Right lobe of liver (tissue), 6 donors: ENCODE measurements around the gene PDGFD. TPM values are rescaled to one million over a fixed set of nuclear protein-coding genes. Genes with fewer than 3 reads are reported as not detected.
"Not testable (repeated sequence)": the region's sequence is repeated elsewhere in the genome, so short reads cannot be mapped to it uniquely, and the experiment has no call there.

ENCODE experiments used
- ATAC-seq, 4 donors: fragments of 200-7000 bp; cut with Tn5 transposase; one replicate each; pipeline ENCODE4 v1.9.1; 2020; ENCODE audit warnings: mild to moderate bottlenecking in 4 of 4, moderate library complexity in 4 of 4
- DNase-seq, 3 donors: peaks; one replicate each; pipeline ENCODE4 v3.0.0-alpha.2; 2020
- H3K27ac ChIP-seq, 3 donors: fragments of 200-600 bp; one replicate each; pipeline ENCODE4 v1.8.0; 2022
- H3K27me3 ChIP-seq, 2 donors: fragments of 200-600 bp; one replicate each; pipeline ENCODE4 v1.8.0; 2022
- H3K36me3 ChIP-seq, 4 donors: fragments of 200-600 bp; sonication (generic) in 1 of 4; one replicate each; pipeline versions ENCODE4 v1.5.1 to v1.8.0; 2017 to 2022; ENCODE audit warnings: control low read depth in 1 of 4
- H3K4me1 ChIP-seq, 4 donors: fragments of 200-600 bp; sonication (generic) in 1 of 4; one replicate each; pipeline versions ENCODE4 v1.5.1 to v1.8.0; 2017 to 2022; ENCODE audit warnings: control low read depth in 1 of 4
- H3K4me3 ChIP-seq, 3 donors: fragments of 200-600 bp; one replicate each; pipeline ENCODE4 v1.8.0; 2022
- H3K9me3 ChIP-seq, 4 donors: fragments of 200-600 bp; sonication (generic) in 1 of 4; one replicate each; pipeline versions ENCODE4 v1.5.1 to v1.8.0; 2017 to 2022; ENCODE audit warnings: control low read depth in 1 of 4
- CTCF ChIP-seq, 4 donors: fragments of 200-600 bp in 3 of 4; fragments of 450-650 bp in 1 of 4; IDR thresholded peaks; one replicate each; pipeline versions ENCODE4 v1.5.1 to v1.8.0; 2016 to 2022; ENCODE audit warnings: antibody characterized with exemption in 4 of 4, mild to moderate bottlenecking in 2 of 4
- POLR2A ChIP-seq: fragments of 450-650 bp; IDR thresholded peaks from one replicate; pipeline ENCODE4 v1.6.1; 2017; ENCODE audit warnings: antibody characterized with exemption, mild to moderate bottlenecking
- WGBS: methylation state at CpG from one replicate; pipeline ENCODE4 v1.1.6; 2018; ENCODE audit warnings: low coverage, low lambda C conversion rate; ENCODE audit not compliant: insufficient coverage; ENCODE audit errors: missing lambda C conversion rate; 5-methylcytosine and 5-hydroxymethylcytosine counted together
- intact Hi-C, 2 donors: fragments of 100-400 bp; cut with DNase I; formaldehyde crosslinking; loops; one replicate each; pipeline versions ENCODE4 v1.11.2 to v1.14.1; 2022
- total RNA-seq, 6 experiments: library from RNA; depleted of rRNA in 2 of 6; stranded (reverse); fragments of >200 nt in 2 of 6; fragmentation: NEBNext Ultra II Directional in 3 of 6; extraction: Animal tissue kit (Norgen Biotek cat#: 25700) in 3 of 6; gene quantifications; one replicate each; pipeline versions ENCODE4 v1.1.0 to v1.2.4, GENCODE V29; 2016 to 2023
- donor health status: DM: no; HTN: yes; CAD: no.
- donor health status: DM: no; HTN: no; CAD: no.
- donor health status: DM: no; HTN: no; CAD: no.
- donor health status: DM: no; HTN: yes; CAD: no.
- donor health status: DM: no; HTN: yes; CAD: no.

PDGFD gene
- total RNA-seq, 6 experiments from 2014 or later, result 0.84 to 1.6 (median 1.1) TPM

GRCh38 chr11:104051778-104052177, 112.2 kb downstream of the PDGFD start:
- no peak for DNase-seq
- Histone ChIP-seq H3K27ac (no peak overlapping the region), H3K36me3 (no peaks in the 10 kb centered on the region), H3K27me3 (no peaks in the 10 kb centered on the region), H3K9me3 (no peaks in the 10 kb centered on the region), H3K4me3 (no peak overlapping the region), H3K4me1 (no peaks in the 10 kb centered on the region)
- WGBS, result 37% methylated on average over 4 of the region's 4 CpGs
- intact Hi-C loops, result no loop called here
- no peak for ATAC-seq
- no peak for TF ChIP-seq CTCF (IDR thresholded peaks at IDR 0.05)
- TF ChIP-seq POLR2A, result no peak

GRCh38 chr11:104049116-104049515, 114.8 kb downstream of the PDGFD start:
- no peak for DNase-seq
- Histone ChIP-seq H3K9me3 (no peaks in the 10 kb centered on the region), H3K4me3 (no peak overlapping the region), H3K27ac (no peak overlapping the region), H3K4me1 (no peaks in the 10 kb centered on the region), H3K36me3 (no peaks in the 10 kb centered on the region), H3K27me3 (no peaks in the 10 kb centered on the region)
- no peak for ATAC-seq
- 32% methylated on average over 3 of the region's 4 CpGs for WGBS
- TF ChIP-seq POLR2A, result no peak
- TF ChIP-seq CTCF (IDR thresholded peaks at IDR 0.05), result no peak
- intact Hi-C loops, result no loop called here

- H3K27me3 ChIP-seq, DNase-seq, H3K36me3 ChIP-seq, H3K9me3 ChIP-seq, intact Hi-C loops, H3K27ac ChIP-seq, H3K4me3 ChIP-seq, H3K4me1 ChIP-seq, ATAC-seq: not testable (repeated sequence)
- WGBS, result 71% methylated on average over 1 of the region's 3 CpGs
Measured at GRCh38 chr11:104046858-104047257, 117.1 kb downstream of the PDGFD start.

GRCh38 chr11:104046331-104046730, 117.6 kb downstream of the PDGFD start:
- Histone ChIP-seq H3K4me3 (no peak overlapping the region), H3K27me3 (no peaks in the 10 kb centered on the region), H3K4me1 (no peaks in the 10 kb centered on the region), H3K27ac (no peak overlapping the region), H3K36me3 (no peaks in the 10 kb centered on the region), H3K9me3 (no peaks in the 10 kb centered on the region)
- DNase-seq (no peak), ATAC-seq (no peak)
- intact Hi-C loops, result no loop called here
- 75% methylated on average over 1 of the region's 2 CpGs for WGBS
- TF ChIP-seq POLR2A, result no peak
- TF ChIP-seq CTCF (IDR thresholded peaks at IDR 0.05), result no peak

GRCh38 chr11:104043678-104044239, 120.2 kb downstream of the PDGFD start:
- no peak for TF ChIP-seq POLR2A
- no peak for TF ChIP-seq CTCF (IDR thresholded peaks at IDR 0.05)
- ATAC-seq, result no peak

More at GRCh38 chr11:104043678-104044239, 120.2 kb downstream of the PDGFD start:
- H3K4me3 ChIP-seq, result no peak overlapping the region
- no peak for DNase-seq
- H3K27ac ChIP-seq, result no peak overlapping the region
- H3K27me3 ChIP-seq, result no peaks in the 10 kb centered on the region
- intact Hi-C loops, result no loop called here
- 62% methylated on average over 6 of the region's 6 CpGs for WGBS
- H3K4me1 ChIP-seq, result no peaks in the 10 kb centered on the region
- H3K36me3 ChIP-seq, result no peaks in the 10 kb centered on the region
- H3K9me3 ChIP-seq, result no peaks in the 10 kb centered on the region
